Peyer's patch (tissue), 4 donors: ENCODE data around the gene LAMTOR2. TPM values are rescaled to one million over a fixed set of nuclear protein-coding genes. Genes with fewer than 3 reads are reported as not detected.

Experiments used
- DNase-seq, 3 donors: peaks; one replicate each; pipeline ENCODE4 v3.0.0-alpha.2; 2017 to 2019
- H3K27ac ChIP-seq, 4 donors: fragments of 200-600 bp; sonication (generic); one replicate each; pipeline ENCODE4 v1.5.1; 2016 to 2019
- H3K27me3 ChIP-seq, 2 donors: fragments of 200-600 bp; sonication (generic); one replicate each; pipeline ENCODE4 v1.5.1; 2019
- H3K36me3 ChIP-seq, 3 donors: fragments of 200-600 bp; sonication (generic); one replicate each; pipeline ENCODE4 v1.5.1; 2016 to 2019
- H3K4me1 ChIP-seq, 4 donors: fragments of 200-600 bp; sonication (generic); one replicate each; pipeline ENCODE4 v1.5.1; 2016 to 2019
- H3K4me3 ChIP-seq, 4 donors: fragments of 200-600 bp; sonication (generic); 1 replicate in 3 of 4; 2 replicates in 1 of 4; pipeline ENCODE4 v1.5.1; 2016 to 2019; ENCODE audit warnings: mild to moderate bottlenecking in 1 of 4
- H3K9me3 ChIP-seq, 4 donors: fragments of 200-600 bp; sonication (generic); one replicate each; pipeline ENCODE4 v1.5.1; 2016 to 2019; ENCODE audit warnings: mild to moderate bottlenecking in 1 of 4
- POLR2A ChIP-seq, 2 donors: fragments of 450-650 bp; IDR thresholded peaks; one replicate each; pipeline ENCODE4 v1.5.1; 2017; ENCODE audit warnings: antibody characterized with exemption in 2 of 2, mild to moderate bottlenecking in 2 of 2, moderate library complexity in 2 of 2
- total RNA-seq, 4 donors: library from RNA; depleted of rRNA; stranded (reverse); fragments of >200 nt; gene quantifications; one replicate each; pipeline ENCODE4 v1.1.0, GENCODE V29; 2016
- TF ChIP-seq, protein P1 (sequence below), 6 experiments: fragments of 450-650 bp in 4 of 6; fragments of 200-600 bp in 2 of 6; sonication (generic) in 1 of 6; IDR thresholded peaks; one replicate each; pipeline ENCODE4 v1.5.1; 2017 to 2019; ENCODE audit warnings: antibody characterized with exemption in 6 of 6, mild to moderate bottlenecking in 3 of 6, moderate library complexity in 1 of 6

LAMTOR2 gene
- total RNA-seq, 4 donors from 2014 or later = 40.4 to 75.5 (median 54.1) TPM

DNA sequence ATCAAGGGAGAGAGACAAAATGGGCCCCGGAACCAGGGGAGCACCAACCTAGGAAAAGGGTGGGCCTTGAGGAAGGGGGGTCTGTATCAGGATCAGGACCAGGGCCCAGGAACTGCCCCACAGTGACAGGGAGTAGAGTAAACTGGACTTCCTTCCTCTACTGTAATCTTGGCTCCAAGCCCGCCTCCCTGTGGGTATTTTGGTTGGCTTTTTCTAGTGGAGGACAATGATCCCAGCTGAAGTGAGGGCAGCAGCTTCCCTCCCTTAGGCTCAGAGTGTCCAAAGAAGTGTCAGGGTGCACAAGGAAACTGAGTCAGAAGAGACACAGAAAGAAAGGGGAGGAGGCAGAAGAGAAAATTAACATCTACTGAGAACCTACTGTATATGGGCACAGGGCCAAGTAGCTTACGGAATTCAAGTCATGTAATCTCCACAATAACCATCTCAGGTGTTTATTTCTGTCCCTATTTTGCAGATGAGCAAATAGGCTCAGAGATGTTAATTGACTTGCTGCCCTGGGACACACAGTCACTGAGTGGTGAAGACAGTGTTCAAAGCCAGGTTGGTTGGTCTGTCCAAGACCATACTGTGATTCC, 5.8 kb upstream of the LAMTOR2 start:
- no peak overlapping the region for H3K4me3 ChIP-seq
- H3K36me3 ChIP-seq = peaks cover 0 to 18% (median 0%) of the 10 kb centered on the region in 3 donors
- H3K9me3 ChIP-seq = no peaks in the 10 kb centered on the region
- H3K4me1 ChIP-seq = peaks cover 0 to 9% (median 2%) of the 10 kb centered on the region in 4 donors
- H3K27ac ChIP-seq = no peak overlapping the region
- H3K27me3 ChIP-seq = no peaks in the 10 kb centered on the region
- no peak for TF ChIP-seq POLR2A (IDR thresholded peaks at IDR 0.05)
- TF ChIP-seq, protein P1, sequence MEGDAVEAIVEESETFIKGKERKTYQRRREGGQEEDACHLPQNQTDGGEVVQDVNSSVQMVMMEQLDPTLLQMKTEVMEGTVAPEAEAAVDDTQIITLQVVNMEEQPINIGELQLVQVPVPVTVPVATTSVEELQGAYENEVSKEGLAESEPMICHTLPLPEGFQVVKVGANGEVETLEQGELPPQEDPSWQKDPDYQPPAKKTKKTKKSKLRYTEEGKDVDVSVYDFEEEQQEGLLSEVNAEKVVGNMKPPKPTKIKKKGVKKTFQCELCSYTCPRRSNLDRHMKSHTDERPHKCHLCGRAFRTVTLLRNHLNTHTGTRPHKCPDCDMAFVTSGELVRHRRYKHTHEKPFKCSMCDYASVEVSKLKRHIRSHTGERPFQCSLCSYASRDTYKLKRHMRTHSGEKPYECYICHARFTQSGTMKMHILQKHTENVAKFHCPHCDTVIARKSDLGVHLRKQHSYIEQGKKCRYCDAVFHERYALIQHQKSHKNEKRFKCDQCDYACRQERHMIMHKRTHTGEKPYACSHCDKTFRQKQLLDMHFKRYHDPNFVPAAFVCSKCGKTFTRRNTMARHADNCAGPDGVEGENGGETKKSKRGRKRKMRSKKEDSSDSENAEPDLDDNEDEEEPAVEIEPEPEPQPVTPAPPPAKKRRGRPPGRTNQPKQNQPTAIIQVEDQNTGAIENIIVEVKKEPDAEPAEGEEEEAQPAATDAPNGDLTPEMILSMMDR (IDR thresholded peaks at IDR 0.05) = no peak
- no peak for DNase-seq

DNA sequence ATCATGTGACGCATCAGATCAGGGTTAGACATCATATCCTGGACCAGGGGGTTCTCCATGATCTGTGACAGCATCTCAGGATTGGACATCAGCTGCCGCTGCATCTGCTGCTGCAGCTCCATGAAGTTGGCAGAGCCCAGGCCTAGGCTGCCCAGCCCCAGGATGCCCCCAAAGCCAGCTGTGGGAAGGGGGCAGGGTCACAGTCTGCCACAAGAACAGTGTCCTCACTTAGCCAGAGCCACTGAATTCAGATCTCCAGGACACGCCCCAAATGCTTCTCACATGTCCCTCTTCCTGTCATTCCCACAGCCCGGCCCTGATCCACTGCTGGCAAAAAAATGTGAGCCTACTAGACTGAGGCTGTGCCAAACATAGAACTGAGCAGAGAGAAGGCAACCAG, 4.2 kb upstream of the LAMTOR2 start:
- DNase-seq = no peak
- Histone ChIP-seq H3K27ac (no peak overlapping the region), H3K4me1 (peaks cover 0 to 13% (median 4%) of the 10 kb centered on the region in 4 donors), H3K27me3 (no peaks in the 10 kb centered on the region), H3K4me3 (no peak overlapping the region), H3K9me3 (no peaks in the 10 kb centered on the region), H3K36me3 (peaks cover 0 to 14% (median 0%) of the 10 kb centered on the region in 3 donors)
- no peak for TF ChIP-seq POLR2A (IDR thresholded peaks at IDR 0.05)
- TF ChIP-seq, protein P1 (IDR thresholded peaks at IDR 0.05) = no peak

- no peak overlapping the region for H3K27ac ChIP-seq
- peaks cover 0 to 21% (median 5%) of the 10 kb centered on the region in 4 donors for H3K4me1 ChIP-seq
- H3K36me3 ChIP-seq = peaks cover 0 to 14% (median 0%) of the 10 kb centered on the region in 3 donors
- no peaks in the 10 kb centered on the region for H3K27me3 ChIP-seq
- no peak for DNase-seq
- H3K4me3 ChIP-seq = no peak overlapping the region
- TF ChIP-seq POLR2A (IDR thresholded peaks at IDR 0.05) = no peak
- TF ChIP-seq, protein P1 (IDR thresholded peaks at IDR 0.05) = no peak
- no peaks in the 10 kb centered on the region for H3K9me3 ChIP-seq
Measured at GRCh38 chr1:156051011-156051725, 3.4 kb upstream of the LAMTOR2 start.

- peak; percentile 68 to 81 (median 78) for DNase-seq
- TF ChIP-seq, protein P1 (IDR thresholded peaks at IDR 0.05) = peak in 3 of 6 experiments; percentile 17 to 36 (median 26)
- no peak for TF ChIP-seq POLR2A (IDR thresholded peaks at IDR 0.05)
- Histone ChIP-seq H3K4me3 (peak overlapping the region; percentile 75 to 90 (median 78)), H3K4me1 (peaks cover 0 to 21% (median 5%) of the 10 kb centered on the region in 4 donors), H3K36me3 (peaks cover 0 to 10% (median 0%) of the 10 kb centered on the region in 3 donors), H3K27me3 (no peaks in the 10 kb centered on the region), H3K9me3 (no peaks in the 10 kb centered on the region), H3K27ac (peak overlapping the region; percentile 89 to 96 (median 90))
Measured at GRCh38 chr1:156052862-156053767, 1.5 kb upstream of the LAMTOR2 start.

DNA sequence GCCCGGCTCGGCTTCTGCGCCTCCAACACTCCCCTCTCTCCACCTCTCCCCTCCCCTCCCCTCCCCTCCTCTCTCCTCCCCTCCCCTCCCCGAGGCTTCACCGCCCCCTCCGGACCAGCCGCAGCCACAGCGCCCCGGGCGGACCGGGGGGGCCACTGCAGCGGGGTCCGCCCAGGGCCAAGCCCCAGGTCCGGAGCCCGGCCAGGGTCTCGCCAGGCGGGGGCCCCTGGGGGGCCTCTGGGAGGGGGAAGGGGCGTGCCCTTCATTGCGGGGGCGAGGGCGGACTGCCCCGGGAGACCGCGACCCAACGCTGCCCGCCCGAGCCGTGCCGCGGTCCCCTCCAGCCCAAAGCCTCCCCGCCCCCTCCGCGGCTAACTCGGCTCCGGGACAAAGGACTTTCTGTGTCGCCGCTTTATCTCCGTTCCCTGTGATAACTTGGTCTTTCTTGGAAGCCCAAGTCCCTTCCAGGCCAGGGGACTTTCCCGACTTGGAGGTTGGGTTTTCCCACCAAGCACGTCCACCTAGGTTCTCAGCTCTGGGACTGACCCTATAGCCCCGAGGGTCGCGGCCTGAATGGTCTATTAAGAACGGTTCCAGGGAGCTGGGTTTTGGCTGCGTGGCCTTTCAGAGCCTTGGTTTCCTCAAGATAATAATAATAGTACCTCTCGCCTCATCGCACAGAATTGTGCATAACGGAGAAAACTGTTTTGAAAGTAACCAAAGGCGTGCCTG, 648 bp upstream of the LAMTOR2 start, which contains the start of gene UBQLN4:
Gene UBQLN4, minus strand, starts transcription at position 31 of the 732 bp plus-strand sequence. CDS start 97 bp downstream, outside the sequence.
- peak within 1 kb of the TSS; percentile 89 to 96 (median 90) for H3K27ac ChIP-seq
- H3K9me3 ChIP-seq = no peaks in the 10 kb centered on the region
- peak within 1 kb of the TSS; percentile 75 to 90 (median 78) for H3K4me3 ChIP-seq
- peak; percentile 84 to 93 (median 92) for DNase-seq
- H3K36me3 ChIP-seq = peaks cover 0 to 14% (median 0%) of the 10 kb centered on the region in 3 donors
- peaks cover 0 to 21% (median 5%) of the 10 kb centered on the region in 4 donors for H3K4me1 ChIP-seq
- H3K27me3 ChIP-seq = no peaks in the 10 kb centered on the region
- TF ChIP-seq, protein P1 (IDR thresholded peaks at IDR 0.05) = peak; percentile 35 to 77 (median 58)
- peak in 1 of 2 donors; percentile 36 for TF ChIP-seq POLR2A (IDR thresholded peaks at IDR 0.05)
